Measurements from ENCODE around the gene GPR135.

DNA sequence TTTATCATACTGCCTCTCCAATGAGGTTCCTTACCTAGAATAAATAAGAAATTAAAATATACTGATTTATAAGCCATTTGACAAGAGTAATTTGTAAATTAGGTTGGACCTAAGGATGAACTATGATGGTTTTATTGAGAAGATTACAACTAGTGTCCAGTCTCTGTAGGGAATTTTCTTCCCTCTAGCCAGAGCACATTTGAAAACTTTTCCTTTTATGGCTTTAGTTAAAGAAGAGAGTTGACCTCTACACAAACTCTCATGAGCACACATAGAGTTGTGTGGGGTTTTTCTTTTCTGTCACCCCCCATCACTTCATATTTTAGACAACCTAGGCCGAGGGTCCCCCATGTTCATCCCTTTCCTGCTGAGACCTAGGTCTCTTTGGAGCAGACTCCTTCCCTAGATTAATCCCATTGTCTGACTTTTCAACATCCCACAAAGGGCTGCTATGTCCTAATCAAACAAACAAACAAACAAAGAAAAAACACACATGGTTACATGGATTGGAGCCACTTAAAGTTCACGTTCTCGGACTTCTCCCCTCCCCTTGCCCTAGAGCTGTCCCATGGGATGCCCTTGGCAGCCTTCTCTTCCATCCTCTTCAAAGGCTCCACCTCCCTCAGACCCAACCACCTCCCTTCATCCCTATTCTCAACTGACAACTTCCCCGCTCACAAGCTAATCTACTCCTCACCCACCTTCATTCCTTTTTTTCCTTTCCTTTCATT lies 40.7 kb downstream of the GPR135 start:
- TF ChIP-seq, protein P1, sequence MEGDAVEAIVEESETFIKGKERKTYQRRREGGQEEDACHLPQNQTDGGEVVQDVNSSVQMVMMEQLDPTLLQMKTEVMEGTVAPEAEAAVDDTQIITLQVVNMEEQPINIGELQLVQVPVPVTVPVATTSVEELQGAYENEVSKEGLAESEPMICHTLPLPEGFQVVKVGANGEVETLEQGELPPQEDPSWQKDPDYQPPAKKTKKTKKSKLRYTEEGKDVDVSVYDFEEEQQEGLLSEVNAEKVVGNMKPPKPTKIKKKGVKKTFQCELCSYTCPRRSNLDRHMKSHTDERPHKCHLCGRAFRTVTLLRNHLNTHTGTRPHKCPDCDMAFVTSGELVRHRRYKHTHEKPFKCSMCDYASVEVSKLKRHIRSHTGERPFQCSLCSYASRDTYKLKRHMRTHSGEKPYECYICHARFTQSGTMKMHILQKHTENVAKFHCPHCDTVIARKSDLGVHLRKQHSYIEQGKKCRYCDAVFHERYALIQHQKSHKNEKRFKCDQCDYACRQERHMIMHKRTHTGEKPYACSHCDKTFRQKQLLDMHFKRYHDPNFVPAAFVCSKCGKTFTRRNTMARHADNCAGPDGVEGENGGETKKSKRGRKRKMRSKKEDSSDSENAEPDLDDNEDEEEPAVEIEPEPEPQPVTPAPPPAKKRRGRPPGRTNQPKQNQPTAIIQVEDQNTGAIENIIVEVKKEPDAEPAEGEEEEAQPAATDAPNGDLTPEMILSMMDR (IDR thresholded peaks at IDR 0.05): no peak
- no peak for TF ChIP-seq POLR2A (IDR thresholded peaks at IDR 0.05)
